Esophagus mucosa (tissue), 1 donor: Measurements from ENCODE around the gene SVIP. TPM values are rescaled to one million over a fixed set of nuclear protein-coding genes. Genes with fewer than 3 reads are reported as not detected.
A peak's percentile ranks its signal among the peaks of the same experiment; 100 is the strongest.

Source experiments
- ATAC-seq: fragments of 200-7000 bp; cut with Tn5 transposase; one replicate; pipeline ENCODE4 v1.9.1; 2020
- total RNA-seq: library from RNA; stranded (reverse); gene quantifications from one replicate; pipeline ENCODE4 v1.2.4, GENCODE V29; 2023
- donor health status: DM: yes; HTN: yes; CAD: no.

The SVIP gene
- total RNA-seq, 1 donor from 2014 or later, result 14.7 TPM

- no peak for ATAC-seq
Observed at GRCh38 chr11:22787551-22788162, 41.9 kb downstream of the SVIP start.

- no peak for ATAC-seq
Observed at GRCh38 chr11:22787055-22787454, 42.5 kb downstream of the SVIP start.

- ATAC-seq, result no peak
Observed at GRCh38 chr11:22786475-22786874, 43.1 kb downstream of the SVIP start.

GRCh38 chr11:22785251-22785650 is 44.4 kb downstream of the SVIP start:
- peak; percentile 81 for ATAC-seq

GRCh38 chr11:22780952-22781593 is 48.5 kb downstream of the SVIP start:
- no peak for ATAC-seq

- ATAC-seq, result no peak
Observed at GRCh38 chr11:22779850-22780249, 49.8 kb downstream of the SVIP start.

- no peak for ATAC-seq
Observed at GRCh38 chr11:22778642-22779041, 51.0 kb downstream of the SVIP start.

- ATAC-seq, result no peak
Observed at GRCh38 chr11:22775248-22775647, 54.4 kb downstream of the SVIP start.

GRCh38 chr11:22774716-22775115 is 54.9 kb downstream of the SVIP start:
- no peak for ATAC-seq

GRCh38 chr11:22769081-22769480 is 60.5 kb downstream of the SVIP start:
- no peak for ATAC-seq

Other genes starting within 250 kb of the SVIP start
- gene FANCF, start 204.0 kb downstream of the SVIP start, total RNA-seq, result 5.8 TPM
- gene GAS2, start 163.2 kb downstream of the SVIP start, total RNA-seq, result 1.2 TPM
- gene CCDC179, start 30.7 kb upstream of the SVIP start, total RNA-seq, result not detected